Mucosa of gallbladder (tissue), 1 donor: ENCODE measurements around the gene STAB1. TPM values are rescaled to one million over a fixed set of nuclear protein-coding genes. Genes with fewer than 3 reads are reported as not detected.

Experiments used
- DNase-seq: peaks from one replicate; pipeline ENCODE4 v3.0.0-alpha.2; 2020; ENCODE audit warnings: low spot score
- total RNA-seq: library from RNA; stranded (reverse); gene quantifications from one replicate; pipeline ENCODE4 v1.2.1, GENCODE V29; 2021
- donor health status: DM: no; HTN: no; CAD: no.

STAB1 gene
- total RNA-seq, 1 donor from 2014 or later, result 222 TPM

DNA sequence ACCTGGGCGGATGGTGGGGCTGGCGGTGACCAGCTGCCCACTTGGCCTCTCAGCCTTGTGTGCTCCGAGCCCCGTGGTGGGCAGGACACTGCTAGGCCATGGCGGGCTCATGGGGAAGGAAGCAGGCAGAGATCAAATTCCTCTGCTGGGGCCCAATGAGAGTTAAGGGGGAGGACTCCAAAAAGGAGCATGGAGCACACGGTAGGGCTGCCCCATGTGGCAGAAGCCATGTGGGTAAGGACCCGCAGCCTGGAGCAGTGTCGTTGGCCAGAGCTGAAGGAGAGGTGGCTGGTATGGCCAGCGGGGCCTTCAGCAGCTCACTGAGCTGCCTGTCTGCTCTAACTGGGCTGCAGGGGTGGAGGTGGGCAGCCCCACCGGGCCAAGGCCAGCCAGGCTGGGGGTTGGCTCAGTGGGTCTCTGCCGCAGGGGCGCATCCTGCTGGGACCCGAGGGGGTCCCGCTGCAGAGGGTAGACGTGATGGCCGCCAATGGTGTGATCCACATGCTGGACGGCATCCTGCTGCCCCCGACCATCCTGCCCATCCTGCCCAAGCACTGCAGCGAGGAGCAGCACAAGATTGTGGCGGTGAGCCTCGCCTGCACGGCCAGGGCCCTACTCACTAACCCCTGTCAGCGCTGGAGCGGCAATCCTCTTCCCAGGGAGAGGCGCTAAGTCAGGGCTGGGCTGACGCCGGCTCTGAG, 11.3 kb downstream of the STAB1 start:
- no peak for DNase-seq

DNA sequence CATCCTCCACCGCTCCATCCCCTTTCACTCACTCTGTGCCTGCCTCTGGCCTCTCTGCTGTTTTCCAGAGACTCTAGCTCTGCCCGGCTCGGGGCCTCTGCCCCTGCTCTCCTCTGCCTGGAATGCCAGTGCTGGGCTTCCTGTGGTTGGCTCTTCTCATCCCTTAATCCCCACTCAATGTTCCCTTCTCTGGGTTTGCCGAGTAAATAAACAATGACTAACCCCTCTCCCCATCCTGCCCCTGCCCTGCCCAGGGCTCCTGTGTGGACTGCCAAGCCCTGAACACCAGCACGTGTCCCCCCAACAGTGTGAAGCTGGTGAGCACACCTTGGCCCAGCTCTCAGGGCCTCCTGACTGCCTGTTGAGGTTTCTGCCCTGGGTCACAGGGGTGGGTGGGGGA, 12.2 kb downstream of the STAB1 start:
- DNase-seq, result no peak

DNA sequence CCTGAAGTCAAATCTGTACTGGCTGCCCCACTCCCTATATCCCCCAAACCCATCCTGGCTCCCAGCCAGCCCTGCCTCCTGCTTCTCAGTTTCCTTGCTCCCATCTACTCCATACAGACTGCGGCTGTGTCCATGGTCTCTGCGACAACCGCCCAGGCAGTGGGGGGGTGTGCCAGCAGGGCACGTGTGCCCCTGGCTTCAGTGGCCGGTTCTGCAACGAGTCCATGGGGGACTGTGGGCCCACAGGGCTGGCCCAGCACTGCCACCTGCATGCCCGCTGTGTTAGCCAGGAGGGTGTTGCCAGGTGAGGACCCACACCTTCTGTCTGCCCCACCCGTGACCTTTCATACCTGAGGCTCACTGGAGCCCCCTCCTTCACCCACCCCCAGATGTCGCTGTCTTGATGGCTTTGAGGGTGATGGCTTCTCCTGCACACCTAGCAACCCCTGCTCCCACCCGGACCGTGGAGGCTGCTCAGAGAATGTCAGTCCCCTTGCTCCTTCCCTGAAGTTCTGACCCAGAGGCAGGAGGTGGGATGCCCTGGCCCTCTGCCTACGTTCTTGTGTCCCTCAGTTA, 14.7 kb downstream of the STAB1 start:
- DNase-seq, result no peak

DNA sequence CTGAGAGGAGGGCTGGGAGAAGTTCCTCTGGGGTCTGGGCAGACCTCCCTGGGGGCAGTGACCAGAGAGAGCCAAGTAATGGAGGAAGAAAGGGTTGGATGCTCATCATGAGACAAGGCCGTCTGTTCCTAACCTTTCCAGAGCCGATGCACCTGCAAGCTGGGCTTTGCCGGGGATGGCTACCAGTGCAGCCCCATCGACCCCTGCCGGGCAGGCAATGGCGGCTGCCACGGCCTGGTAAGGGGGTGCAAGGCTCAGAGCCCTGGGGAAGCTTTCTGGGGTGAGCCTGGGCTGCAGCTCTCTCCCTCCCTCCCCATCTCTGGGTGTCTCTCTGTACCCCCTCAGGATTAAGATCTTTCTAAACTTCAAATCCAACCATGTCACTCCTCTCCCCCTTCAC, 16.4 kb downstream of the STAB1 start:
- DNase-seq, result no peak

DNA sequence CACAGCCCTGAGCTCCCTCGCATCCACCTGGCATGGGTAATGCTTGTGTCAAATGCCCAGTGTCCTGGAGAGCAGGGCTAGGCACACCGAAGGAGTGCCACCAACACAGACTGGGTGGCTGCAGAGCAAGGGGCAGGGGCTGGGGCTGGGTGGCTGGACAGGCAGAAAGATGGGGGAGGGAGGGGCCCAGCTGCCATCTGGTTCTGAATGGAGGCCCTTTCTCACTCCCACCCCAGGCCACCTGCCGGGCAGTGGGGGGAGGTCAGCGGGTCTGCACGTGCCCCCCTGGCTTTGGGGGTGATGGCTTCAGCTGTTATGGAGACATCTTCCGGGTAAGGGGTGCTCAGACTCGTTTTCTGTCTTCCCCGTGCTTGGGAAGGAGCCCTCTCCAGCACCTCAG, 17.0 kb downstream of the STAB1 start:
- no peak for DNase-seq

DNA sequence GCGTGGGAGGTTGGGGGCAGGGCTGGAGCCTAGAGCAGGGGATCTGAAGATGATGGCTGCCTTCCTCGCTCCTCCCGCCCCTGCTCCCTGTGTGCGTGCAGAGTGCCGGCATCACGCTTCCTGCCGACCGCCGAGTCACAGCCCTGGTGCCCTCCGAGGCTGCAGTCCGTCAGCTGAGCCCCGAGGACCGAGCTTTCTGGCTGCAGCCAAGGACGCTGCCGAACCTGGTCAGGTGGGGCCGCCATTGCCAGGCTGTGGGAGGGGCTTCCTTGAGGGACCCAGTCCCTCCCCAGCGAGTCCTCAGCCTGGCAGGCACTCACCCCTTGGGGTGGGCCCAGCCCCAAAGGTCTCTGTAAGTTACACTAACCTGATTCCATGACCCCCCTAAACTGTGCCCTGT, 17.6 kb downstream of the STAB1 start:
- no peak for DNase-seq

DNA sequence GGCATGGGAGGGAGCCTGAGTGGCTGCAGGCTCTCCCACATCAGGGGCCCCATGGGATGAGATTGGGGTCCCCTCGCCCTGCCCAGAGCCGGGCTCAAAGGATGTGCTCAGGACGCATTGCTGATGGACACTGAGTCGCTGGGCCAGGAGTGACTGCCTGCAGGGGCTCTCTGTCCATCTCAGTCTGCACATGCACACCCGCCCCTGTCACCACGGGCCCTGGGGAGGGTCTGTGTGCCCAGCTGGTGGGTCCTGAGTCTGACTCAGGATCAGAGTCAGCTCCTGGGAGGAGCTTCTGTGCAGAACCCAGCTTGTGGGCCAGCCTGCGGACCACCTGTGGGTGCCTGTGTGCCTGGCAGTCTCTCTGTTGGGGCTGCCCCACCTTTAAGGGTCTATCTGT, 18.1 kb downstream of the STAB1 start:
- DNase-seq, result no peak

DNA sequence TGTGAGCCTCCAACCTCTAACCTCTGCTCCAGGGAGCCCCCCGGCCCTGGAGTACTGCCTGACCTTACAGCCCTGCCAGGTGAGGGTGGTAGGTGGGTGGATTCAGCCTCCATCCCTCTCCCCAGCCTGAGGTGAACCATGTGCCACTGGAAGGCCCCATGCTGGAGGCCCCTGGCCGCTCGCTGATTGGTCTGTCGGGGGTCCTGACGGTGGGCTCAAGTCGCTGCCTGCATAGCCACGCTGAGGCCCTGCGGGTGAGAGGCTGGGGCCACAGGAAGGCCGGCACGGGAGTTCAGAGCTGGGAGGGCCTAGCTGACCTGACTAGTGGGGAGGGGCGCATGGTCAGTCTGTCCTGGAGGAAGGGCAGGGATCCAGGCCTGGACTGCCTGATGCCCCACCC, 19.4 kb downstream of the STAB1 start:
- DNase-seq, result no peak

DNA sequence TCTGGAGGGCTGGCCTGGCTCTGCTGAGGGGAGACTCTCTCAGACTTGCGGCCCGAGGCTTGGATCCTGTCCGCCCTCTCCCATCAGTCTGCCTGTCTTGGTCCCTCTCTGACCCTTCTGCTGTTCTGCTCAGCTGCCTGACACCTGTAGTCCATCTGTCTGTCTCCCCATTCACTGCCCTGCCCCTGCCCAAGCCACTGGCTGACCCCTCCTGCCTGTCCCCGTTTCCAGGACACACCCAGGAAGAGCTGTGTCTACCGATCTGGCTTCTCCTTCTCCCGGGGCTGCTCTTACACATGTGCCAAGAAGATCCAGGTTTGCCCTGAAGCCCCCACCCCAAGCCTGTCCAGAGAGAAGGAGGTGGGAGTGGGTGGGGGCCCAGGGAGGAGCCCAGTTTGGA, 20.1 kb downstream of the STAB1 start:
- no peak for DNase-seq

DNA sequence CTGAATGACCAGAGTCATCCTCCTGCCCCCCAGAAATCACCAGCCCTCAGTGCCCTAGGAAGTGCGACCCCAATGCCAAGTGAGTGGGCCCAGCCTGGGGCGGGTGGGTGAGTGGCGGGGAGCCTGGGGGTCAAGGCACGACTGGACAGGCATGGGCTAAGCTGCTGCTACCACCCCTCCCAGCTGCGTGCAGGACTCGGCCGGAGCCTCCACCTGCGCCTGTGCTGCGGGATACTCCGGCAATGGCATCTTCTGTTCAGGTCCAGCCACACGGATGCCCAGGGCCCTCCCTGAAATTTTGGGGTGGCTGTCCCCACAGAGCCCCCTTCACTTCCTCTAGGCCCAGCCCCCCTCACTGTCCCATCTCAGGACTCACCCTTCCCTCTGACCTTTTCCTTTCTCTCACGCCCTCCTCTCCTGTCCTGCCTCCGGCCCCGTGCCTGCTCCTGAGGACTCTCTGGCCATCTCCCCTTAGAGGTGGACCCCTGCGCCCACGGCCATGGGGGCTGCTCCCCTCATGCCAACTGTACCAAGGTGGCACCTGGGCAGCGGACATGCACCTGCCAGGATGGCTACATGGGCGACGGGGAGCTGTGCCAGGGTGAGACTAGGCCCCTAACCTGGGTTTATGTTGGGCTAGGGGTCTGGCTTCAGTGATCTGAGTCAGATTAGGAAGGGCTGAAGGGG, 21.5 kb downstream of the STAB1 start:
- no peak for DNase-seq

DNA sequence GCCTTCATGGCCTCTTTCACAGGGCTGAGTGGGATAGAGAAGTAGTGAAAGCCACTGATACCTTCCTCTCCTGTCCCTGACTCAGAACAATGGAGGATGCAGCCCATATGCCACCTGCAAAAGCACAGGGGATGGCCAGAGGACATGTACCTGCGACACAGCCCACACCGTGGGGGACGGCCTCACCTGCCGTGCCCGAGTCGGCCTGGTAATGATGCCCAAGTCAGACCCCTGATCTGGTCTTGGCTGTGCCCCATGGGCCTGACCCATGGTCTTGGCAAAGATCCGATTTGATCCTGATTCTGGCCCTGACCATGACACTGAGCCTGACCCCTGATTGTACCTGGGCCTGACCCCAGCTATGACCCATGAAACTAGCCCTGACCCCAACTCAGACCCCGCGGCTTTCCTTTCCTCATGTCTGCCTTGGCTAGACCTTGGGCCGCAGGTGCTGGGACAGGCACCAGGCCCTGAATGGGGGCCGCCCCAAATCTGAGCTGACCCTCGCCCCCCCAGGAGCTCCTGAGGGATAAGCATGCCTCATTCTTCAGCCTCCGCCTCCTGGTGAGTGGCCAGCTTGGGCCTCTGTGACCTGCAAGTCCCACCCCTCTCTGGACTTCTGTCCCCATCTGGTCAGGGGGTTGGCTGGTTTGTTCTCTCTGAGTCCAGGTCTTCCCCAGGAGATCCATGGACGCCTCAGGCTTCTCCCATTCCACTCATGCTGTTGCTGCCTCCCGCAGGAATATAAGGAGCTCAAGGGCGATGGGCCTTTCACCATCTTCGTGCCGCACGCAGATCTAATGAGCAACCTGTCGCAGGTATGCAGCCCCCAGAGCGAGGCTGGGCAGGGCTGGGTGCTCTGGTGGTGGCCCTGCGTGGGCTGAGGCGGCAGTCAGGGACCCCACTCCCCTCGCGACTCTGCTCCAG, 22.9 kb downstream of the STAB1 start:
- no peak for DNase-seq

DNA sequence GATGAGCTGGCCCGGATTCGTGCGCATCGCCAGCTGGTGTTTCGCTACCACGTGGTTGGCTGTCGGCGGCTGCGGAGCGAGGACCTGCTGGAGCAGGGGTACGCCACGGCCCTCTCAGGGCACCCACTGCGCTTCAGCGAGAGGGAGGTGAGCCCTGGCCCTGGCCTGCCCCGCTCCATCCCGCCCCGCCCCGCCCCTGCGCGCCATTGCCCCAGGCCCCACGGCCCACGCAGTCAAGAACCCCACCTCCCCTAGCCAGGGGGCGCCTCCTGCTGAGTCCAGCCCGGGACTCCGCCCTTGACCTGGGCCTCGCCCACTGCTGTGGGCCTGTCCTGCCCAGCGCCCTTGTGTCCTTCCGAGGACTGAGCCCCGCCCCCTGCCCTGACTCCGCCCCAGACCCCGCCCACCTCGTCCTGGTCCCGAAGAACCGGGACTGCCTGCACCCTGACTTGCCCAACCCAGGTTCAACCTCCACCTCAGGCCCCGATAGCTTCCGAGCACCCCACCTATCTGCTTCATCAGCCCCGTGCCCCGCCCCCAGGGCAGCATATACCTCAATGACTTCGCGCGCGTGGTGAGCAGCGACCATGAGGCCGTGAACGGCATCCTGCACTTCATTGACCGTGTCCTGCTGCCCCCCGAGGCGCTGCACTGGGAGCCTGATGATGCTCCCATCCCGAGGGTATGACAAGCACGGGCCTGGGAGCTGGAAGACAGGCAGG, 23.7 kb downstream of the STAB1 start:
- no peak for DNase-seq

DNA sequence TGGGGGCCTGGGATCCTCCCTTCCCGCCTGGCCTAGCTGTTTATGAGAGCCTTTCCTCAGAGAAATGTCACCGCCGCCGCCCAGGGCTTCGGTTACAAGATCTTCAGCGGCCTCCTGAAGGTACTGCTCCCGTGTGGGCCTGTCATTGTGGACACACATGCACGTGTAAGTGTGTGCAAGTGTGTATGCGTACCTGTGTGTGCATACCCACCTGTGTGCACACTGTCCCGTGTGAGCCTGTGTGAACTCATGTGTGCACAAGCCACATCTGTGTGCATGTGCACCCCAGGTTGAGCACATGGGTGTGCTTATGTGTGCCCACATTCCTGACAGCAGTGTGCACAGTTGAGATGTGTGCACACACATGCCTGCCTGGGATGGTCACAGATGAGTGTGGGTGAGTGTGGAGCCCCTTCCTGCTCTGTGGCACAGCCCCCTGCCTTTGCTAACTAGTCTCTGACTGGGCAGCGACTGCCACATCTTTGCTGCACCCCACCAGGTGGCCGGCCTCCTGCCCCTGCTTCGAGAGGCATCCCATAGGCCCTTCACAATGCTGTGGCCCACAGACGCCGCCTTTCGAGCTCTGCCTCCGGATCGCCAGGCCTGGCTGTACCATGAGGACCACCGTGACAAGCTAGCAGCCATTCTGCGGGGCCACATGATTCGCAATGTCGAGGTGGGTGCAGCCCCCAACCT, 24.5 kb downstream of the STAB1 start:
- no peak for DNase-seq

DNA sequence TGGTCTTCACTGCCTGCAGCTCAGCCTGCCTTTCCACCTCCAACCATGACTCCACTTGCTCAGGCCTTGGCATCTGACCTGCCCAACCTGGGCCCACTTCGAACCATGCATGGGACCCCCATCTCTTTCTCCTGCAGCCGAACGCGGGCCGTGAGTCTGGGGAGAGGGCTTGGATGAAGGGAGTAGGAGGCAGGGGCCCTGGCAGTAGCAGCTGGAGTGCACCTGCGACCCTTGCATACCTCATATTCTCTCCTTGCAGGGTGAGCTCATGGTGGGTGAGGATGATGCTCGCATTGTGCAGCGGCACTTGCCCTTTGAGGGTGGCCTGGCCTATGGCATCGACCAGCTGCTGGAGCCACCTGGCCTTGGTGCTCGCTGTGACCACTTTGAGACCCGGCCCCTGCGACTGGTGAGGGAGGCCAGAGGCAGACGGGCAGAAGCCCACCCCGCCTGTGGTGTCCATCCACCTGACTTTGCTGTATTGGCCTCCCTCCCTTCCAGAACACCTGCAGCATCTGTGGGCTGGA, 25.1 kb downstream of the STAB1 start:
- DNase-seq, result no peak

DNA sequence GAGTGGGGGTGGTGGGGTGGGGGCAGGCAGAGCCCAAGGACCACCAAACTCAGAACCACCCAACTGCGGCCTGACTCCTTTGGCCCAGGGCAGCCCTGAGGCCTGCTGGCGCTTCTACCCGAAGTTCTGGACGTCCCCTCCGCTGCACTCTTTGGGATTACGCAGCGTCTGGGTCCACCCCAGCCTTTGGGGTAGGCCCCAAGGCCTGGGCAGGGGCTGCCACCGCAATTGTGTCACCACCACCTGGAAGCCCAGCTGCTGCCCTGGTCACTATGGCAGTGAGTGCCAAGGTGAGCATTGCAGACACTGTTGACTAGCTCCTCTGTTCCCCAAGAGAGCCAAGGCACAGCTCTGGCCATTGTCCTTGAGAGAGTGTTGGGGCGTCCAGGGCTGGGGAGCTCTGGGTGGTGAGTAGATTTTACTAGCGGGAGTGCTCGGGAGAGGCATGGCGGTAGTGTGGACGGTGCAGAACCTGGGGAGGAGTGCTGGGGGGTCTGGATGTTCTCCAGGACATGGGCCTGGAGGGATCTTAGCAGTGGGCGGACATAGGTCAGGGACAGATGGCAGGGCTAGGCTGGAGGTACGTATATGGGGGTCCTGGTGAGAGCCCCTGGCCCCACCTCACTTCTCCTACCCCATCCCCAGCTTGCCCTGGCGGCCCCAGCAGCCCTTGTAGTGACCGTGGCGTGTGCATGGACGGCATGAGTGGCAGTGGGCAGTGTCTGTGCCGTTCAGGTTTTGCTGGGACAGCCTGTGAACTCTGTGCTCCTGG, 25.8 kb downstream of the STAB1 start:
- no peak for DNase-seq

DNA sequence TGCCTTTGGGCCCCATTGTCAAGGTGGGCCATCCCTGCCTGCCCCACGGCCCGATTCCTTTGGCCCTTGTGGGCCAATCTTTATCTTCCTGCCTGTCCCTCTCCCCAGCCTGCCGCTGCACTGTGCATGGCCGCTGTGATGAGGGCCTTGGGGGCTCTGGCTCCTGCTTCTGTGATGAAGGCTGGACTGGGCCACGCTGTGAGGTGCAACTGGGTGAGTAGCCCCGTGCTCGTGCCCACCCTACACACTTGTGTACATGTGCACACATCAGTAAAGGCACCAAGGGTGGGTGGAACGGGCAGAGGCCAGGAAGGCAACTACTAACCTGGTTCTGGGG, 26.3 kb downstream of the STAB1 start:
- DNase-seq, result no peak

DNA sequence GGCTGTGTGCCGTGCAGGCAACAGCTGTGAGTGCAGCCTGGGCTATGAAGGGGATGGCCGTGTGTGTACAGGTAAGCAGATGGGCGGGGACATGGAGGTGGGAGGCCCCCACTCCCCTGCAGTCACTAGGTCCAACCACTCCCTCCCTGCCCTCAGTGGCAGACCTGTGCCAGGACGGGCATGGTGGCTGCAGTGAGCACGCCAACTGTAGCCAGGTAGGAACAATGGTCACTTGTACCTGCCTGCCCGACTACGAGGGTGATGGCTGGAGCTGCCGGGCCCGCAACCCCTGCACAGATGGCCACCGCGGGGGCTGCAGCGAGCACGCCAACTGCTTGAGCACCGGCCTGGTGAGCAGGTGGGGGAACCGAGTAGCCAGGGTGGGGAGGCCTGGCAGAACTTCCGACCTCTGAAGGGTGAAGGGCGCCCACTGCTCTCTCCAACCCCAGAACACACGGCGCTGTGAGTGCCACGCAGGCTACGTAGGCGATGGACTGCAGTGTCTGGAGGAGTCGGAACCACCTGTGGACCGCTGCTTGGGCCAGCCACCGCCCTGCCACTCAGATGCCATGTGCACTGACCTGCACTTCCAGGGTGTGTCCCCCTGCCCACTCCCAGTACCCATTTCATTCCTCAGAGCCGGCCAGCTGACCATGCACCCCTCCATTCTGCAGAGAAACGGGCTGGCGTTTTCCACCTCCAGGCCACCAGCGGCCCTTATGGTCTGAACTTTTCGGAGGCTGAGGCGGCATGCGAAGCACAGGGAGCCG, 26.9 kb downstream of the STAB1 start:
- DNase-seq, result no peak

DNA sequence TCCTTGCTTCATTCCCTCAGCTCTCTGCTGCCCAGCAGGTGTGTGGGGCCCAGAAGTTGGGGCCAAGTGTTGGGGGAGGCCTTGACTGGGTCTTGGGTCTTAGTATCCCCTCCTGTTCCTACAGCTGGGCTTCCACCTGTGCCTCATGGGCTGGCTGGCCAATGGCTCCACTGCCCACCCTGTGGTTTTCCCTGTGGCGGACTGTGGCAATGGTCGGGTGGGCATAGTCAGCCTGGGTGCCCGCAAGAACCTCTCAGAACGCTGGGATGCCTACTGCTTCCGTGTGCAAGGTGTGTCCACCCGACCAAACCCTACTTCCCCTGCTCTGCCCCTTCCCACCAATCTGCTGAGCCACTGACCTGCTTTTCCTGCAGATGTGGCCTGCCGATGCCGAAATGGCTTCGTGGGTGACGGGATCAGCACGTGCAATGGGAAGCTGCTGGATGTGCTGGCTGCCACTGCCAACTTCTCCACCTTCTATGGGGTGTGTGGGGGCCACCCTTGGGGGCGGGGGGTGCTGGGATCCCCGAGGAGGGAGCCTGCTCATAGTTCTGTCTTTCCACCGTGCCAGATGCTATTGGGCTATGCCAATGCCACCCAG, 27.6 kb downstream of the STAB1 start:
- no peak for DNase-seq
